NCI-H82 (cell line): ENCODE results near the gene SLC25A26.
A peak's percentile ranks its signal among the peaks of the same experiment; 100 is the strongest.

ENCODE experiments used
- DNase-seq: peaks from one replicate; lab custom pipeline; 2025; lab: John Stamatoyannopoulos, UW

The SLC25A26 gene

DNA sequence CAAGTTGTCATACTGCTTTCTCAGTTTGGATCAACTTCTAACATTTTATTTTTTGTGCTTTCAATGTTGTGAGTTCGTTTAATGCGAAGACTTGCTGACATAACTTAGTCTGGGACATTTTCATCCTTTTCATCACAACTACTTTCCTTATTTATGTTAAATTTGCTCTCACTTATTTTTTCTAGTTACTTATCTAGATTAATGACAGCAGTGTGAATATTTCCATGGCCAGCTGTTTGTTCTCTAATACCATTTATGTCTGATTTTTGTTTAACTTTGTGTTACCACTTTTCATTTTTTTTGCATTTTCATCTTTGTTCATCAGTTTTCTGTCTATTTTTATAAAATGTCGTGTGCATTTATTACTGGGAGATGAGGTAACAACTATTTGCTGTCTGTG, 6.2 kb downstream of the SLC25A26 start:
- DNase-seq = no peak

DNA sequence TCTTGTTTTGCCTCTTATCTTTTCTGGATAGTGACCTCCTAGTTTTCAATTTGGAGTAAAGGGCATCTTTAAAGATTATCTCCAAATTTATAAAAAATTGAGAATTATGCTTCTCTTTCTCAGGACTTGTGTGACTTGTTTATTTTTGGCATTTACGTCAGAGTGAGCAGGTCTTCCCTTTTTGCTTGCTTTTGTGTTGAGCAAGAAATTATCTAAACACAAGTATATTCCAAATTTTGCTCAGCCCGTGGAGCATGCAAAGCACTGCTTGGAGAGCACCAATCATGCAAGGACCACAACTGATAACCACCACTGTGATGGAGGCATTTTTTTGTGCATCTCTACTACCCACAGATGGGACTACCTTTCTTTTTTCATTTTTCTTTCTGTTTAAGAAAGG, 7.1 kb downstream of the SLC25A26 start:
- no peak for DNase-seq

DNA sequence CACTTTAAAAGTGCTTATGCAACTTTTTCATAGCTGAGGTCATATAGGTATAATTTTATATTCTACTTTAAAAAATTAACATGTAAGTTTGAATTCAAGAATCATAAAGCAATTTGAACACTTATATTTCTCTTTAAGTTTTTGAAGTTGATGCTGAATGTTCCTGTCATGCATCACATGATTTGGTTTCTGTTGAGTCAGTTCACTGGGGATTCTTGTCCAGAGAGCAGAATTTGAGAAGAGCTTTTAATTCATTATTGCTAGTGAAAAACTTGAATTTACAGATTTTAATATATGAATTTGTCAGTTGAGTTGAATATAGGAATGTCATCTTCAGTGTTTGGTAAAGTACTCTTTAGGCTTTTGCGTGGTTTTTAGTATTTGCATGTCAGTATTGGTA, 7.9 kb downstream of the SLC25A26 start:
- DNase-seq = no peak

DNA sequence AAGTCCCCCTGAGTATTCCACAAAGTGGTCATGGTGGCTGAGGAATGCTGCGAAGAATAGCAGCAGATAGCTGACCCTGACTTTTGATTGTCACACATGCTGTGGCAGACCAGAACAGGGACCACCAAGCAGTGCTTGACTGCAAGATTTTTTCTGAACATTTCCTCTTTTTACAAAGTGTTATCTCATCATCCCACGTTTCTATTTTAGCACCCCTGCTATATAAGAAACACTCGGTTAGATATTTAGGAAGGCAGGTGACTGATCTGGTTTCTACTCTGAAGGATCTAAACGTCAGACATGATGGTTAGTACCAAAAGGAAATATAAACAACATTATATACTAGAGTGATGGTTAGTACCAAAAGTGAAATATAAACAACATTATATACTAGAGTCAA, 9.1 kb downstream of the SLC25A26 start:
- DNase-seq = no peak

DNA sequence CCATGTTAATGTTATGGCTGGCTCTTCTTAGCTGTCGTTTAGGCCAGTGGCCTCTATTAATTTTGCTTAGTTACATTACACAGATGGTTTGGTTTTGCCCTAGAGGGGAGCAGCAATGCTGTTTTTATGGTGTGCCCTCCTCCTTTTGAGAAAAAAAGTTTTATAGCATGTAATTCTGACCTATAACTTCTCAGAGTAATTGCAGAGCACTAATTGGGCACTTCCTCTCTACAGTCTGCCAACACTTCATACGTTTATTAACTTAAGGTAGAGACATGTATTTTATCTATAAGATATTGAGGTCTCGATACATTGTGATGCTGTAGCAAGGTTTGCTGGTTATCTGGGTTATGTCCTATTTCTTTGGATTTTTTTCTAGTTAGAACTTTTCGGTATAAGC, 12.2 kb downstream of the SLC25A26 start:
- no peak for DNase-seq

DNA sequence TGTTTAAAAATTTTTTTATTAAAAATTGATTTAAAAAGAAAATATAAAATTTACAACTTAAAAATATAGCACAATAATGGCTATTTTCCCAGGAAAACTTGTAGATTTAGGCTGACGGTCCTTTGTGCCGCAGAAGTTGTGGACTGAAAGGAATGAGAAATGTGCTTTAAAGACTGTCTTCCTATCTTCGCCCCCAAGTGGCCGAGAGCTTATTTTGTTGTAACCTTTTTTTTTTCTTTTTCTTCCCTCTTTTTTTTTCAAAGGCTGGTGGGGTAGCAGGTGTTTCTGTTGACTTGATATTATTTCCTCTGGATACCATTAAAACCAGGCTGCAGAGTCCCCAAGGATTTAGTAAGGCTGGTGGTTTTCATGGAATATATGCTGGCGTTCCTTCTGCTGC, 15.5 kb downstream of the SLC25A26 start:
- DNase-seq = peak; percentile 1

DNA sequence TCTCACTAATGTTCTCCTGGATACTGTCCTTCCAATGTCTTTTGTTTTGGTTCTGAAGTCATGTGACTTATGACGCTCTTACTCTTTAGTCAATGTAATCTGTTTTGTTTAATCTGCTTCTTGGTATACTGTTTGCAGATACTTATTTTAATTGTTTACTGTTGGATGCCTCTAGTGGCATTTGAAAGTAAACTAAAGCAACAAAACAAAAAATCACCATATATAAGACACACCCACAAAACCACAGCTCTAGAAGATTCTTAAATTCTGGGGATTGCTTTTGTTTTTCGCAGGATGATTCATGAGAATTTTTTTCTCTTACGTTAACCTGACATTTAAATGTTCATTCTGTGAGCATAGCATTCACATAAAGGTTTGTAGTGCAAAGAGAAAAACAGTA, 16.8 kb downstream of the SLC25A26 start:
- DNase-seq = no peak

DNA sequence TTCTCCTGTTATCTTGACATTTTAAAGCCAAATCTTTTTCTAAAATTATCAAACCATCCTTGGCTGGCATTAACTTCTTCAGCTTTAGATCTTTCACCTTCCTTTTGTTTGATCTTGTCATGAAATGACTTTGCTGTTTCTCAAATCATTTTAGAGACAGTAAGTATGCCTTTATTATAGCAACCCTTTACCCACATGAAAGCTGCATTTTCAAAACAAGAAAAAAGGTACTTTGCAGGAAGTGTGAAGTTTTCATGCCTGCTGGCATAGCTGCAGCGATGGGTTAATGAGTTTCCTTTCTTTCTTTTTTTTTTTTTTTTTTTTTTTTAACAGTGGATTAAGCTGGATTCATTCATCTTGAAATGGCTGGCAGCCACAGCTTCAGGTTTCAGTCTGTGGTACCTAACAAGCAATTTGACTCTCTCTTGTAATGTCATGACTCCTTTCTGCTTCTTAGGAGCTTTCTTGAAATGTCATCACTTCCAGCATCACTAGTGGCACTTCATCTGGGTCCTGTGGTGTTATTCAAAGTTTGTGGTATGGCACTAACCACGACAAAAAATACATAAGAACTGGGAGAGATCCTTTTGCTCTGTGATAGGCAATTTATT, 18.8 kb downstream of the SLC25A26 start:
- no peak for DNase-seq

DNA sequence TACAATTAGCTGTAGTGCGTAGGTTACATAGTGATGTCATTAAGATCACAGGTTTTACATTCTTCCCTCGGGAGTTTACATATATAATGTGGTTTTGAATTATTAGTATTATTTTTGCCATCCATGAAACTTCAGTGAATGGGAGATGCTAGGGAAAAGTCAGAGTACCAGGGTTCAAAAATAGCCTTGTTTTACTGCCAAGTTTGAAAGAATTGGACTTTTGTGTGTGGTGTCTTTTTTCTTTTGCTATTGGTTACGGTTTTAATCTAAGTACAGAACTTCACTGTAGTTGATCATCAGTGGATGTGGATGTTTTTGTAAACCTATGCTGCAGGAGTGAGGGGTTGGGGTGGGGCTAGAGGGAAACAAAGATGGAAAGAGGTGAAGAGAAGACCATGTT, 20.7 kb downstream of the SLC25A26 start:
- no peak for DNase-seq

DNA sequence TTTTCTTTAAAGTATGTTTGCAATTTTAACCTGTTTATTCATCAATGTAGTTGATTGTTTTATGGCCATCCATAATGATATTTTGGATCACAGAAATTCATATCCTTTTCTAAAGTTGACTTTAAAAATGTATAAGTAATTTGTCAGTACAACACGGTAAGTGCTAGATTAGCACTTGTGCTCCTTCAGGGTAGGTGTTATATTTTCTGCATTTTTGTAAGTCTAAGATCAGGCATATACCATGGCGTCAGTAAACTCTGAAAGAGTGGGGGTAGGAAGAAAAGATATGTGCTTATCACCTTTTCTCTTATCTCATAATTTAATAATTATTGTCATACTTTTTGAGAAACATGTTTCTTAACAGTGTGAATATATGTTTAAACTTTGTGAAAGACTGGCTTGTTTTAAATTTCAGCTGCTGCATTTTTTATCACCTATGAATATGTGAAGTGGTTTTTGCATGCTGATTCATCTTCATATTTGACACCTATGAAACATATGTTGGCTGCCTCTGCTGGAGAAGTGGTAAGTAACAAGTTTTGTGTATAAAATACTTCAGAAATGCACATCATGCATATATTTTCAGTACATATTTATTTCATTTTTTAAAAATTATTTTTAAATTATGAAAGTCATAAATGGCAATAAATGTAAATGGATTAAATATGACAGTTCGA, 22.1 kb downstream of the SLC25A26 start:
- DNase-seq = no peak

DNA sequence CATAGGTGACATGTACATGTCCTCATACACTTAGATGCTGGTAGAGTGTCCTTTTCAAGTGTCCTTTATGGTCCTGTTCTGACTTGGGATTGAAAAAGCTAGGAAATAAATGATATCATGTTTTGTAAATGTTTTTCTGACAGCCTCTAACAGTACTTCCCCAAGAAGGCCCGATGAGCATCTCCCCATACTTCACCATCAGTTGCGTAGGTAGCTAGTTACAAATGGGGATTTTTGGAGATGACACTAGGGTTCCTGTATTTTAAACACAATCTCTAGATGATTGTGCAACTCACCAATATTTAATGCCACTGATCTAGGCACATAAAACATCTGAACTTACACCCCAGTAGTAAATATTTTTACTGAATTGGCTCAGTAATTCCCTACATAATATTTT, 27.8 kb downstream of the SLC25A26 start:
- no peak for DNase-seq

DNA sequence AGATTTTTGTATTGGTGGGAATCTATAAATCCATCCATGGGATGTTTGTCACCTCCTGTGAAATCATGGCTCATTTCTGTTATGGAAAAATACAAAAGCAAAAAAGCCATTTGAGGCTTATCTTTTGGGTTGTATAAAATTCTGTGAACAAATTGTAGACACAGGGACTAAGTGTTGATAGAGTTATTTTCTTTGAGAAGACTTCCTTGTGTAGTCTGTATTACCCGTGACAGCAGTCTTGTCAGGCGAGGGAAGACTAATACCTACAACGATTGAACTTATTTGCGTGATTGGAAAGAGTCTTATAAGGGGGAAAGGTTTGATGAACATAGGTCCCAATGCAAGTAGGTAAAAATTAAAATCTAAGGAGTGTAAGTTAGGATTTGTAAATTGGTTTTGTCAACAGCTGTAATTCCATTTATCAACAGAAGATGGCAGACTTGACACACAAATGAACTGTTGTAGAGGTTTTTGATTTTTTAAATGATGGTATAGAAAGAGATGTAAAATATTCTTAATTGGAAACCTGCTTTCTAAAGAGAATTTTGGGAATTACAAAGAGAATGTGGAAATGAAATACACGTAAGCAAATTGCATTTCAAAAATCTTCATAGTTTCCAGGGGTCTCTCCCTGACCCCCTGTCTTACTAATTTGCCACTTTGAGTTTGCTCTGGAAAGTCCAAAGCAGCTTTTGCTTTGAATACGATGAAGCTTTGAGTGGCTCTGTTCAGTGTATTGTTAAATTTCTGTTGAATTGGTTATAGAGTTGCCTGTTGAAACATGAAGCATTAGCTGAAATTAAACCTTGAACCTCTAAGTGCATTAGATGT, 33.2 kb downstream of the SLC25A26 start:
- DNase-seq = peak; percentile 19

DNA sequence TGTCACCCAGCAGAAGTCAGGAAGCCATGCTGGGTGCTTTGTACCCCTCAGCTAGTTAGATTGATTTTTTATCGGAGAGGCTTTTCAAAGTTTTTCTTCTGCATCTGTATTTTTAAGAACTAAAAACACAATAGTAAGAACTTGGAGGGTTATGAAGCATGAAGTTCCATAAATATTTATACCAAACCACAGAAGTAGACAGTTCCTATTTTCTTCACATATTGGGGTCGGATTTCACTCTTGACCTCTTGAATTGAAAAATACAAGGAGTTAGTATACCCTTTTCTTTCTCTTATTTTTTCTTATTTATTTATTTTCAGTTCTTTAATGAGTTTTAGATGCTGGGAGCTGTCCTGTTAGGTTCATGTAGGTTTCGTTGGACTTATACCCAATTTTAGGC, 35.1 kb downstream of the SLC25A26 start:
- DNase-seq = no peak

DNA sequence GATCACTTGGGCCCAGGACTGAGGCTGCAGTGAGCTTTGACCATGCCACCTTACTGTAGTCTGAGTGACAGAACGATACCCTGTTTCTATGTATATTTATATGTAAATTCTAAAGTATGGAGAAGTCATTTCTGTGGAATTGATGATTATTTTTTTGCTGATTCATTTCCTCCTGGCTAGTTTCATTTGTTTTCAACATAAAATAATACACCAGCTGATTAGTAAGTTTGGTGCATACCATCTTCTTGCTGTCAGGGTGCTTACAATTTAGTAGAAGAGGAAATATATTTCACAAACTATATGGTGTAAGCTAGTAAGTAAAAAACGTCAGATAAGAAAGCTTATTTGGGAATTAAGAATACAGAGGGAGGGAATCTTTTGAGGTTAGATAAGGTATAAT, 36.0 kb downstream of the SLC25A26 start:
- no peak for DNase-seq

DNA sequence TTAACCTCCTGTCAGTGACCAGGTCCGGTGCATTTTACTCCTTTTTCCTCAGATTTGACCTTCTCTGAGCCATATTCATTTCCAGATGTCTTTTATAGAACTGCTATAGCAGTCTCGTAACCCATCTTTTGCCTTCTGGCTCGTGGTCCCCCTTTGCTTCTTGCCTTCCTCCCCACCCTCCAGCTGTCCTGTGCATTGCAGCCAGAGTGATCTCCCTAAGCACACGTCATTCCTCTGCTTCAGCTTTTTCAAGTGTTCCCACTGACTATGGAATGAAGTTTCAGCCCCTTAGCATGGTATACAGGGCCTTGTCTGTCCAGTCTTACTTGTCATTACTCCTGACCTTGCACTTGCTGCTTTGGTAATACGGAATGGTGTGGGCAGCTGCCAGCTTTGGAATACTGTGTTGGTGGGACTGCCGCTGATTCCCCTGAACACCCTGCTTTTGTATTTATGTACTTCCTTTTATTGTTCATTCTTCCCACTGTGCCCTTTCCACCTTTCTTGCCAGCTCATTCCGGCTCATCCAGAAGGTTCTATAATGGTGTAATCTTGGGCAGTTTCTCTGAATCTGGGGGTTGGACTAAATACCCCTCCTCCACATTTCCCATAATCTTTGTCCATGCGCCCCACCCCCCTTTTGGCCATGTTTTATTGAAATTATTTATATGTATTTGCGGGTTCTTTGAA, 38.9 kb downstream of the SLC25A26 start:
- no peak for DNase-seq

DNA sequence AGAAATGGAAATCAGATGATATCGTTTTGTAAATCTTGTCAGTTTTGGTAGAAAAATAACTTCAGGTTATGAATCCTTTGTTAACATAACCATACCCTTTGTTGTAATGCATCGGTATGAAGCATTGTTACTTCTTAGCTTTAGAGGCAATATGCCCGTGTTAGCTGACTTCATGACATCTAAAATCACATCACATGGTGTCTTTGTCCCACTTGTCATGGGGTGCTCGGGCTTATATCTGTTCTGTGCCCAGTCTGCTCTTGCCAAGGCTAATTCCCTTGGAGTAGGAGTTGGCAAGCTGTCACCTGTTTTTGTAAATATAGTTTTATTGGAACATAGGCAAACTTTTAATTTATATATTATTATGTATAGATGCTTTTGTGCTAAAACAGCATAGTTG, 39.6 kb downstream of the SLC25A26 start:
- DNase-seq = no peak

DNA sequence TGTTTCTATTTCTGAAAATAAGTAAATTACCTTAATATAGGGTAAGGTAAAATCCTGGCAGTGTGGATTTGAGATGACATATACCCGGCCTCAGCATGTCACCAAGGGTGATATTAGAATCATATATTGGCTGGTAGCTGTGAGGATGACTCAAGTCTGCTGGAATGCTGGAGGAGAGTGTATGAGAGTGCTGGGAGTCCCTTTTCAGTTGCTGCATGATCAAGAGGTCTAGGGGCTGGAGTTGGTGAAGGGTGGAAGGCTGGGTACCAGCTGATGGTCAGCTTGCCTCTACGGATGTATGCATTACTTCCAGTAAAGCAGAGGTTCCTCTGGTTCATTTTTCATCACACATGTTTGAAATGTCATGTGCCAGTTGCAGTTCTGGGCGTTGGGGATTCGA, 40.6 kb downstream of the SLC25A26 start:
- DNase-seq = no peak

DNA sequence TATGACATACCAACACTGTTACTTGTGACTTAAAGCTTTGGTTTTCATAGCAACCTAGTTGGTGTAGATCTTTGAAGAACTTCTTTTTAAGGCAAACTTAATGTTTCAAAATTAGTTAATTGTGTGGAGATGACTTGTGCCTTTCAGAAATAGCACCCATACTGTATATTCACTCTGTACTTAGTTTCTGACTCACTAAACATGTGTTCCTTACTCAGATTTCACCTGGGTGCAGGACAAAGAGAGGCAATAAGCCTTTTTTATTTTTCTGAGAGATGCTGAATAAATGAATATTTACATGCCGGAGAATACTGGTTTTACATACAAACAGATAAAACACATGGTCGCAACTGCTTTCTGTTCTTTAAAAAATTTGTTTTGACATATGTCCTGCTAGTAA, 44.8 kb downstream of the SLC25A26 start:
- DNase-seq = no peak

DNA sequence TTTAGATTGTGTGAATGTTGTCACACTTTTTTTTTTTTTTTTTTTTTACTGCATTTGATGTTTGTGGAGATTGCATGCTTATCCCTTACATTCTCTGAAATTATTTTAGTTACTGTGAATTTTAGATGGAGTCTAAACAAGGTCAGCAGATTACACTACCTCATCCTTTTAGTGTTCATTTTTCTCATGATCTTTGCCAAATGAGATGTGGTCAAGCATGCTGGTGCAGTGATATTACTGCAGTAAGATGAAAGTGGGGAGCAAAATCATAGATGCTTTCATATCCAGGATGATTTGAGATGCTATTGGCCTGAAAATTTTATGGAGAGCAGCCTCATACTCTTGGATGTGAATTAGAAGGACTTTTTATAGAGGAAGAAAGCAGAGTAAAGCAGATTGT, 45.8 kb downstream of the SLC25A26 start:
- no peak for DNase-seq

DNA sequence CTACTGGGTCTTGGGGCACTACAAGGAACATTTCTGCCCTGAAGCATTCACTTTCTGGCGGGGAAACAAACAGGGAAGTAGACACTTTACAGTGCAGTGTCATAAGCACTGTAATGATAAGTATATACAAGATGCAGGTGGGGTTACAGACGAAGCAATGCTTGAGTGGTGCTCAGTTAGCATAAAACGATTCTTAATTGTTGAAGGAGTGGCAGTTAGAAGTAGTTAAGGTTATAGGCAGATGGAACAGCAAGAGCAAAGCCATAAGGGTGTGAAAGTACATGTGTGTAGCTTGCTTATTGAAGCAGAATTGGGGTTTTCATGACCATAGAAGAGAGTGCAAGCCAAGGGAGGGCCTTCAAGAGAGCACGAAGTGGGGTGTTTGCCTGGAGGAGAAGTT, 46.2 kb downstream of the SLC25A26 start:
- DNase-seq = no peak

DNA sequence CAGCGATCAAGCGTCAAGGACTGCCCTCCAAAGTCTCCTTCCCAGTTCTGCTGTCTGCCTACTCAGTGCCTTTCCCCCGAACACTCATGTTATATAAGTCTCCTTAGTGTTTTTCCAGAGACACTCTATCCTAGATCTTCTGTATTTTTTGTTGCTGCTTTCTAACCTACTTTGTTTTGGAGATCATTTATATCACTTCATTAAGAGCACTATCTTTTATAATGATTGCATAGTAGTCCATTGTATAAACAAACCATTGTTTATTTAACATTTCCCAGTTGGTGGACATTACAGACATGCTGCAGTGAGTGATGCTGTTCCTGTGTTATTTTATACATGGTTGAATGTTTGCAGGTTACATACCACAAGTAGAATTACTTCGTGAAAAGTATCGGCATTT, 47.1 kb downstream of the SLC25A26 start:
- no peak for DNase-seq

DNA sequence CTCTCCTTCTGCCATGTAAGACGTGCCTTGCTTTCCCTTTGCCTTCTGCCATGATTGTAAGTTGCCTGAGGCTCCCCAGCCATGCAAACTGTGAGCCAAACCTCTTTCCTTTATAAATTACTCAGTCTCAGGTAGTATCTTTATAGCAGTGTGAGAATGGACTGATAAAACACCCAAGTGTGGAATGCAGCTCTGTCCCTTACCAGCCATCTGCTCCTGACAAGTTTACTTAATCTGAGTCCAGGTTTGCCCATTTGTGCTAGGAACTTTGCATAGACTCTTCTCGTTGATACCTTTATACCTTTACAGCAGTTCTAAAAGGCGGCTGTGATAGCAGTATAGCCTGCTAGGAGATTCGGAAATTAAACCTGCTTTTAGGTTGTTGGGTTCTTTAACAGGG, 48.1 kb downstream of the SLC25A26 start:
- no peak for DNase-seq

DNA sequence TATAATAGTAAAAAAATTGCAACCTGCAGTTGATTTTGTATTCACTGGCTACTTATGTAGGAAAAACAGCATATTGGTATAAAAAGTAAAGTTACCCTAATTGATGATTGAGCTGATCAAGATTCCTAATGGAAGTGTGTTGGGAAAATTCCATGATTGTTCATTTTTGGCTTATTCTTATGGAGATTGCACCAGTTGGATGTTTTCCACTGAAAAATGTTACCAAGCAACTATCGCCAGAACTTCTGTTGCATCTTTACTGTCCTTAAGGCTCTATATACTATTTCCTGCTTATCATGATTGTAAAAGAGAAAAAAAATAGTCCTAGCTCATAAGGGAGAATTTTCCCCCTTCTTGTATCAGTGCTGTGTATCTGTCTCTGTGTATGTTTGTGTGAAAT, 48.6 kb downstream of the SLC25A26 start:
- DNase-seq = no peak
